ENCODE measurements around the gene PDCD2L.
"Not testable (repeated sequence)": the region's sequence is repeated elsewhere in the genome, so short reads cannot be mapped to it uniquely, and the experiment has no call there.

PDCD2L gene

DNA sequence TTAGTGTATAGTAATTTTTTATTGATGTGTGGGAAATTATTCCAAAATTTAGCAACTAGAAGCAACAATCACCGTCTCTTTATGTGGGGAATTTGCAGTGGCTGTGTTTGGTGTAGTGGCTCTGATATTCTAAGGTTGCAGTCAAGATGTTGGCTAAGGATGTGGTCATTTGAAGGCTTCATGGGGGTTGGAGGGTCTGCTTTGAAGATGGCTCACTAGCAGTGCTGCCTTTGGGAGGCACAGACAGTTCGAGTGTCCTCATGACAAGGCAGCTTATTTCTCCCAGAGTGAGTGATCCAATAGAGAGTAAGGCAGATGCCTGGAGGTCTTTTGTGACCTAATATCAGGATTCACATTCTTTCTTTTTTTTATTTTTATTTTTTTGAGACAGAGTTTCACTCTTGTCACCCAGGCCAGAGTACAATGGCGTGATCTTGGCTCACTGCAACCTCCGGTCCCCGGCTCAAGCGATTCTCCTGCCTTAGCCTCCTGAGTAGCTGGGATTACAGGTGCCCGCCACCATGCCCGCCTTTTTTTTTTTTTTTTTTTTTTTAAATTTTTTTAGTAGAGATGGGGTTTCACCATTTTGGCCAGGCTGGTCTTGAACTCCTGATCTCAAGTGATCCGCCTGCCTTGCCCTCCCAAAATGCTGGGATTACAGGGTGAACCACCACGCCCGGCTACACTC is 30.5 kb upstream of the PDCD2L start:
- no peak for FAIRE-seq
- DNase-seq (ENCODE audit: extremely low spot score, insufficient read length, low read depth): no peak

DNA sequence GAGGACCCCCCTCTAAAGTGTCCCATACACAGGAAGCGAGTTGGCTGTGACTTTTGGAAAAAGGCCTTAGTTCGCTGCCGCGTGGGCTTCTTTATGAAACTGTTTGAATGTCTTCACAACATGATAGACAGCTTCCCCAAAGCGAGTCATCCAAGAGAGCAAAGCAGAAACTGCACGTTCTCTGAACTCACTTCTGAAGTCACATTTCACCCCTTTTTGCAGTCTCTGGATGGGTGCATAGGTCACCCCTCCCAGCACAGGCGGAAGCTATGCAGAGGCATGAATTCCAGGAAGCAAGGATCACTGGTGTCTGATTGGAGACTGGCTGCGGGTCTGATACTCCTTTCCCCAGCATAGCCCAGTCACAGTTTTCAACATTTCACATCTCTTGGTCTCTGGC is 28.6 kb upstream of the PDCD2L start:
- no peak for FAIRE-seq
- DNase-seq (ENCODE audit: extremely low spot score, insufficient read length, low read depth): no peak

DNA sequence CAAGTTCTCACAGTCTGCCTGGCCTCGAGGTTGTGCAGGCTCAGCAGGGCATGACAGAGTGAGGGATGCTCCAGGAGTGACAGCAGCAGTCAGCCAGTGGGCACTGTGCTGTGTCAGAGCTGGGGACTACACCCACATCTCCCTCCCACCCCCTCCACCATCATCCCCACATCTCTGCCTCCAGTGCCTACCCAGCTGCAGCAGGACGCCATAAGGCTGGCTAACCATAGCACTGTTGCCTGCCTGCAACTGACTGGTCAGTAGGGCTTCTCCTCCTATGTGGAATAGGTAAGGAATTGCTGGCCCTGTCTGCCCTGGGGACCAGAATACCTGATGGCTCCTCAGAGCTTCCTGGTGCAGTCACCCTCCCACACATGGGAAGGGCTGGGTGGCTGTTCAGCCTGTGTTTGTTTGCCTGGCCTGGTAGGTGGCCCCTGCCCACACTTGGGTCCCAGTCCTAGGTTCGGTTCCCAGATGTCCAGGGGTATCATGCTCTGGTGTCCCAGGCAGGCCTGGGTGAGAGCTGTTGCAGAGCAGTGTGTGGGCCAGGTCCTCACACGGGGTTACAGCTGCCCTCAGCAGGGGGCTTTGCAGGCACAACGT is 23.5 kb upstream of the PDCD2L start:
- FAIRE-seq: no peak
- DNase-seq (ENCODE audit: extremely low spot score, insufficient read length, low read depth): no peak

DNA sequence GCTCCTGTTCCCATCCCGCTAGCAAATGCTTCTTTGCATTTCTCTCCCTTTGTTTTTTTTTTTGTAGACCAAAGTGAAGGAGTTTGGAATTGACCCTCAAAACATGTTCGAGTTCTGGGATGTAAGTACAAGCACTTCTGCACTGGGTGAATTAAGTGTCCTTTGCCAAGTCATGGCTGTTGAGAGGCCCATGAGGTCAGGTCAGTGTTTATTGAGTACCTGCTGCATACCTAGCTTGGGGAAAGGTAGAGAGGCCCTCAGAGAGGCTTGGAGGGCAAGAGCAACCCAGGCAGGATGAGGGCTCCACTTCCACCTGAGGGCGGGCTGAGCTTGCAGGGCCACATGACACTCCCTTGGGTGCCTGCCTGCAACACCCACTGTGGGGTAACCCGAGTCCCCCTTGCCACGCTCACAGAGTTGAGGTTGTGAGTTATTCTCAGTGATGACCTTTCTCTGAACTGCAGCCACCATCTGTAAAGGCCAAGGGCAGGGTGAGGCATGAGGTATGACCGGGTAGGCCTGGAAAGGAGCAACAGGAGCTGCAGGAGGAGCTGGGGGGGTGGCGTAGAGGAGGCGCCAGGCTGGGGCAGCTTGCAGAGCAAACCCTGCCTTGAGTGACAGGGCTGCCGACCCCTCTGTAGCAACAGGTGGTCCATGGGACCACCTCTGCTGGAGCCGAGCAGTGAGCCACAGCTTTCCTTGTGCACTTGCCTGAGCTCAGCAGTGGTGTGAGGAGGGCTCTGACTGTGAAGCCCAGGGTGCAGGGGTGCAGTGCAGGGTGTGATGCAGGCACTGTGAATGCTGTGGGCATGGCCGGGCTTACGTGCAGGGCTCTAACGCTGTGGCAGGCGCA is 22.6 kb upstream of the PDCD2L start:
- no peak for FAIRE-seq
- no peak for DNase-seq (ENCODE audit: extremely low spot score, insufficient read length, low read depth)

DNA sequence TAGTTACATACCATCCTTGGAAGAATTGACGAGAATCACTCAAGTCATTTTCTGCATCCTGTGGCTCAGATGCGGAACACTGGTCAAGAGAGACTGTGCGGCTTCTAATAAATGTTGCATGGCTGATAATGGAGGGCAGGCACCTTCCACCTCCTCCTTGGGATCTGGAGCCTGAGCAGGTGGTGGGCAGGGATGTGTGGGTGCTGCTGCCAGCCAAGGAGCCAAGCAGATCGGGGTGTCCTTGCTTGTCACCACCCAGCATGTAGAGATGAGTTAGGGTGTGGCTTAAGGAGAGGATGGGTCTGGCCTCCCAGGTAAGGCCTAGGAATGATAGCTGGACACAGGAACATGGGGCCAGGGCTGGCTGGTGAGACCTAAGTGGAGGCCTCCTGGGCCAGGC is 21.7 kb upstream of the PDCD2L start:
- no peak for FAIRE-seq

DNA sequence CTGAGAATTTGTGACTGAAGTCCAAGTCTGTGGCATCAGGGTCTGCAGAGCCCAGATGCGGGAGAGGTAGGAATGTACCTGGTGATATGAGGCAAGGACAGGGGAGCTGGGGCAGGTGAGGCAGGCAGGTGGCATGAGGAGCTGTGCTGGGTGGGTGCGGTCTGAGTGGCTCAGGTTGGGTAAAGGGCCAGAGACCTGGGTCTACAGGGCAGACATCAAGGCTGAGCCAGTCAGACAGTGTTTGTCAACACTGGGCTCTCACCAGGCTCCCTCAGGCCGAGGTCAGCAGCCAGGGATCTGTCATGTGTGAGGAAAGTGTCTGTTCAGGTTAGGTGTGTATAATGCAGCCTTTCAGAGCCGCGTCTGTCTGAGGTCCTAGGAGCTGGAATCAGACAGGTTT is 20.6 kb upstream of the PDCD2L start:
- DNase-seq (ENCODE audit: extremely low spot score, insufficient read length, low read depth) (no peak), FAIRE-seq (no peak)

More for the DNA sequence above, 21.7 kb upstream of the PDCD2L start:
- no peak for DNase-seq (ENCODE audit: extremely low spot score, insufficient read length, low read depth)

DNA sequence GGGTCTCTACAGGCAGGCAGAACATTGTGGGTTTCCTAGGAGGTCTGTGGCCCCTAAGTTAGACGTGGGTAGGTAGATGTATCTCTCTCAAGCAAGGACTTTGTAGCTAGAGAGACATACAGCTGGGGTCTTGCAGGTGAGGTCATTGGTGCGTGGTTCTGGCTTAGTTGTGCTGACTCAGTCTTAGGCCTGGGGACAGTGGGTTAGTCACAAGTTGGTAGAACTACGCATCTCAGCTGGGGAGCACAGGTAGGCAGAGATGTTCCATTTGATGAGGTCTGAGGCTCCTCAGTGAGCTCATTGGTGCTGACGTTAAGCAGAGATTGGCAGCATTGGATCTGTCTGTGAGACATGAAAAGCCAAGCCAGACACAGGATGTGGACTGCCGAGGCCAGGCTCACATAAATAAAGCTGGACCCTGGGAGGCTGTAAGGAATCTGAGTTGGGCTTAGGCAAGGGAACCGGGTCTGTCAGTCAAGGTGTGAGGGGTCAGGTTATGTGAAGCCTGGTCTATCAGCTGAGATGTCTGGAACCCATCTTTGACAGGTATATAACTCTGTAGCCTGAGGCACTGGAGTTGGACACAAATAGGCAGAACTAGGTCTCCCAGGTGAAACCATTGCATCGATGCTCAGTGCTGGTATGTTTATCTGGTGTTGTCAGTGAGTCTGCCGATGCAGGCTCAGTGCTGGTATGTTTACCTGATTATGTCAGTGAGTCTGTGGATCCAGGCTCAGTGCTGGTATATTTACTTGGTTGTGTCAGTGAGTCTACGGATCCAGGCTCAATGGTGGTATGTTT is 17.4 kb upstream of the PDCD2L start:
- FAIRE-seq (no peak), DNase-seq (ENCODE audit: extremely low spot score, insufficient read length, low read depth) (no peak)

DNA sequence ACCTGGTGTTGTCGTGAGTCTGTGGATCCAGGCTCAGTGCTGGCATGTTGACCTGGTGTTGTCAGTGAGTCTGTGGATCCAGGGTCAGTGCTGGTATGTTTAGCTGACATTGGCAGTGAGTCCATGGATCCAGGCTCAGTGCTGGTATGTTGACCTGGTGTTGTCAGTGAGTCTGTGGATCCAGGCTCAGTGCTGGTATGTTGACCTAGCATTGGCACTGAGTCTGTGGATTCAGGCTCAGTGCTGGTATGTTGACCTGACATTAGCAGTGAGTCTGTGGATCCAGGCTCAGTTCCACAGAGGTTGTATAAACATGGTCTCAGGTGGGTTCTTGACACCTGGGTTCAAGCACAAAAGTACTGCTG is 16.8 kb upstream of the PDCD2L start:
- DNase-seq (ENCODE audit: extremely low spot score, insufficient read length, low read depth) (no peak), FAIRE-seq (no peak)

DNA sequence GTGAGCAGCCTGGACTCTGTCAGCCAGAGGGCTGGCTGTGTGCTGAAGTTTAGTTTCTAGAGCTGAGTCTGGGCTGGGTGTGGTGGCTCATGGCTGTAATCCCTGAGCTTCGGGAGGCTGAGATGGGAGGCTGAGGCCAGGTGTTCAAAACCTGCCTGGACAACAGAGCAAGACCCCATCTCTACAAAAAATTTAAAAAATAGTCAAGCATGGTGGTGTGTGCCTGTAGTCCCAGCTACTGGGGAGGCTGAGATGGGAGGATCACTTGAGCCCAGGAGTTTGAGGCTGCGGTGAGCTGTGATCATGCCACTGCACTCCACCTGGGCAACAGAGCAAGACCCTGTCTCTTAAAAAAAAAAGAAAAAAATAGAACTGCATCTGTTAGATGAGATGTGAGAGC is 15.5 kb upstream of the PDCD2L start:
- not testable (repeated sequence) for DNase-seq (ENCODE audit: extremely low spot score, insufficient read length, low read depth); FAIRE-seq

DNA sequence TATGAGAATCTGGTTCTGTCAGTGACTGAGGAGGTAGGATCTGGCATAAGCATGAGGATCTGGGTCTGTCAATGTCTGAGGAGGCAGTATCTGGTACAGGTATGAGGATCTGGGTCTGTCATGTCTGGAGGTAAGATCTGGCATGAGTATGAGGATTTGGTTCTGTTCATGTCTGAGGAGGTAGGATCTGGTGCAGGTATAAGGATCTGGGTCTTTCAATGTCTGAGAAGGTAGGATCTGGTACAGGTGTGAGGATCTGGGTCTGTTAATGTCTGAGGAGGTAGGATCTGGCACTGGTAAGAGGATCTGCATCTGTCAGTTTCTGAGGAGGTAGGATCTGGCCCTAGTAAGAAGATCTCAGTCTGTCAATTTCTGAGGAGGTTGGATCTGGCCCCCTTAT is 12.4 kb upstream of the PDCD2L start:
- peak; percentile 53 for FAIRE-seq

DNA sequence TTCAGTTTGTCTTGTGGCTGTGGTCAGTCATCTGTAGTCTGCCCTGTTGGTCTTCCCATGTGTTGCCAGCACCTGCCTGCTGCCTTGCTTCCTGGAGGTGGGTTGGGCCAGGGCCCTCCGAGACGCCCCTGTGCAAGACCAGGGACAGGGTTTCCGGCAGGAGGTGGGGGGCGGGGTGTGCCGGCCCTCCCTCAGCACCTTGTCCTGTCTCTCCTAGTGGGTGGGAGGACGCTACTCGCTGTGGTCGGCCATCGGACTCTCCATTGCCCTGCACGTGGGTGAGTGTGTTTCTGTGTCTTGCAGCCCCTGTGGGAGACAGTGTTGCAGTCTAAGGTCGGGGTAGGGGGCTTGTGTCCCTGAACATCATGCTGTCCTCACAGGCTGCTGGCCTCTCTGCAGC is 11.2 kb upstream of the PDCD2L start:
- no peak for FAIRE-seq
- no peak for DNase-seq (ENCODE audit: extremely low spot score, insufficient read length, low read depth)

More for the DNA sequence above, 12.4 kb upstream of the PDCD2L start:
- no peak for DNase-seq (ENCODE audit: extremely low spot score, insufficient read length, low read depth)

DNA sequence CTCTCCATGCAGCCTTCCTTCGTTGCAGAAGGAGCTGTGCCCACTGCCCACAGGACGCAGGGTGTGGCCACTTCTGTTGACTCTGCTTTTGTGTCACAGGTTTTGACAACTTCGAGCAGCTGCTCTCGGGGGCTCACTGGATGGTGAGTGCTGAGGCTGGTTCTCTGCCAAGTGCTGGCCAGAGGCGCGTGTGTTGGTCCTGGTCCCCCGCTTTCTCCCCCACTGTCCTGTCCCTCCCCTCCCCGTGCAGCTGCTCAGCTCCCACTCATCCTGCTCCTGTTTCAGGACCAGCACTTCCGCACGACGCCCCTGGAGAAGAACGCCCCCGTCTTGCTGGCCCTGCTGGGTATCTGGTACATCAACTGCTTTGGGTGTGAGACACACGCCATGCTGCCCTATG is 10.6 kb upstream of the PDCD2L start:
- FAIRE-seq: no peak
- no peak for DNase-seq (ENCODE audit: extremely low spot score, insufficient read length, low read depth)

DNA sequence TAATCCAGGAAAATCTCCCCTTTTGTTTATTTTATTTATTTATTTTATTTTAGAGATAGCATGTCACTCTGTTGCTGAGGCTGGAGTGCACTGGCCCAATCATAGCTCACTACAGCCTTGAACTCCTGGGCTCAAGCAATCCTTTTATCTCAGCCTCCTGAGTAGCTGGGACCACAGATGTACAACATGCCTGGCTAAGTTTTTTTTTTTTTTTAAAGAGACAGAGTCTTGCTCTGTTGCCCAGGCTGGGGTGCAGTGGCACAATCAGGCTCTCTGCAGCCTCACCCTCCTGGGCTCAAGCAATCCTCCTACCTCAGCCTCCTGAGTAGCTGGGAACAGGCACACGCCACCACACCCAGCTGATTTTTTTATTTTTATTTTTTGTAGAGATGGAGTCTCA is 6.3 kb upstream of the PDCD2L start:
- FAIRE-seq (no peak), DNase-seq (ENCODE audit: extremely low spot score, insufficient read length, low read depth) (no peak)

DNA sequence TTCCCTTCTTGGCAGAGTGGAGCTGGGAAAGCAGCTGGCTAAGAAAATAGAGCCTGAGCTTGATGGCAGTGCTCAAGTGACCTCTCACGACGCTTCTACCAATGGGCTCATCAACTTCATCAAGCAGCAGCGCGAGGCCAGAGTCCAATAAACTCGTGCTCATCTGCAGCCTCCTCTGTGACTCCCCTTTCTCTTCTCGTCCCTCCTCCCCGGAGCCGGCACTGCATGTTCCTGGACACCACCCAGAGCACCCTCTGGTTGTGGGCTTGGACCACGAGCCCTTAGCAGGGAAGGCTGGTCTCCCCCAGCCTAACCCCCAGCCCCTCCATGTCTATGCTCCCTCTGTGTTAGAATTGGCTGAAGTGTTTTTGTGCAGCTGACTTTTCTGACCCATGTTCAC is 4.3 kb upstream of the PDCD2L start:
- FAIRE-seq: no peak
- DNase-seq (ENCODE audit: extremely low spot score, insufficient read length, low read depth): no peak

DNA sequence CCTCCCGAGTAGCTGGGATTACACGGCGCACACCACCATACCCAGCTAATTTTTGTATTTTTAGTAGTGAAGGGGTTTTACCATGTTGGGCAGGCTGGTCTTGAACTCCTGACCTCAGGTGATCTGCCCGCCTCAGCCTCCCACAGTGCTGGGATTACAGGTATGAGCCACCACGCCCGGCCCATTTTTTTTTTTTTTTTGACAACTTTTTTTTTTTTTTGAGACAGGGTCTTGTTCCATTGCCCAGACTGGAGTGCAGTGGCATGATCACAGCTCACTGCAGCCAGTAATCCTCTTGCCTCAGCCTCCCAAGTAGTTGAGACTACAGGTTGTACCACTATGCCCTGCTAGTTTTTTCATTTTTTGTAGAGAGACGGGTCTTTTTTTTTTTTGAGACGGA is 3.4 kb upstream of the PDCD2L start:
- not testable (repeated sequence) for FAIRE-seq; DNase-seq (ENCODE audit: extremely low spot score, insufficient read length, low read depth)

DNA sequence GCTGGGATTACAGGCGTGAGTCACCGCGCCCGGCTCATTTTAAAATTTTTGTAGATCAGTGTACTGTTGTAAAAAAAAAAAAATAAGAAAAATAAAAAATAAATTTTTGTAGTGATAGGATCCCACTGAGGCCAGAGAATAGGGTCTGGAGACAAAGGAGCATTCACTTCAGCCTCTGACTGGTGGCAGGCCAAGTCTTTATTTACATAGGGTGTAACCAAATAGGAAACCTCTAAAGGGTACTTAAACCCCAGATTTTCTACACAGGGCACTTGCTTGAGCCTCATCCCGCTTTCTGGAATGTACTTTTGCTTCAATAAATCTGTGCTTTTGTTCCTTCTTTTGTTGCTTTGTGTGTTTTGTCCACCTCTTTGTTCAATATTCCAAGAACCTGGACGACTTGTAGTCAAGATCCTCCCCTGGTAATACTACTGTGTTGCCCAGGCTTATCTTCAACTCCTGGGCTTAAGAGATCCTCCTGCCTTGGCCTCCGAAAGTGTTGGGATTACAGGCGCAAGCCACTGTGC is 2.1 kb upstream of the PDCD2L start:
- FAIRE-seq: no peak
- no peak for DNase-seq (ENCODE audit: extremely low spot score, insufficient read length, low read depth)

DNA sequence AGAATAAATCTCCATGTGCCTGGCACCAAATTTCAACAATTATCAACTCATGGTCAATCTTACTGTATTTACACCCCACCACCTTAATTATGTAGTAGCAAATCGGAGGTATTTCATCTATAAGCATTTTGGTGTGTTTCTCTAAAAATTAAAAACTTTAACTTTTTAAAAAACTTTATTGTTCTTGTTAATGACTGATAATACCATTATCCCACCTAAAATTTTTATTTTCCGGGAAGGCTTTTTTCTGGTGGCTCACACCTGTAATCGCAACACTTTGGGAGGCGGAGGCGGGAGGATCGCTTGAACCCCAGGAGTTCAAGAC is 453 bp upstream of the PDCD2L start:
- no peak for DNase-seq (ENCODE audit: extremely low spot score, insufficient read length, low read depth)
- no peak for FAIRE-seq

DNA sequence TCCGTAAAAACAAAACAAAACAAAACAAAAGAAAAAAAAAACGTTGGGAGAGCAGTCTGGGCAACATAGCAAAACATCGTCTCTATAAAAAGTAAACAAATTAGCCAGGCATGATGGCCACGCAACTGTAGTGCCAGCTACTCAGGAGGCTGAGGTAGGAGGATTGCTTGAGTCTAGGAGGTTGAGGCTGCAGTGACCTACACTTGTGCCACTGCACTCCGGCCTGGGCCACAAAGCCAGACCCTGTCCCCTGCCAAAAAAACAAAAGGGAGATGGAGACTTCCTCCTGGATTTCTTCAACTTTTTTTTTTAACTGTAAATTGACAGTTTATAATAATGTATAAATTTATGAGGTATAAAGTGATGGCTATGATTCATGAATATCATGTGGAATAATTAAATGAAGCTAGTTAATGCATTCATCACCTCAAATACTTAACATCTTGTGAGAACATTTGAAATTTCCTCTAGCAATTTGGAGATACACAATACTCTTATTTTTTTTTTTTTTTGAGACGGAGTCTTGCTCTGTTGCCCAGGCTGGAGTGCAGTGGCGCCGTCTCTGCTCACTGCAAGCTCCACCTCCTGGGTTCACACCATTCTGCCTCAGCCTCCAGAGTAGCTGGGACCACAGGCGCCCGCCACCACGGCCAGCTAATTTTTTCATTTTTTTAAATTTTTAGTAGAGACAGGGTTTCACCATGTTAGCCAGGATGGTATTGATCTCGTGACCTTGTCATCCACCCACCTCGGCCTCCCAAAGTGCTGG is 1.9 kb downstream of the PDCD2L start:
- DNase-seq (ENCODE audit: extremely low spot score, insufficient read length, low read depth): no peak
- FAIRE-seq: no peak

DNA sequence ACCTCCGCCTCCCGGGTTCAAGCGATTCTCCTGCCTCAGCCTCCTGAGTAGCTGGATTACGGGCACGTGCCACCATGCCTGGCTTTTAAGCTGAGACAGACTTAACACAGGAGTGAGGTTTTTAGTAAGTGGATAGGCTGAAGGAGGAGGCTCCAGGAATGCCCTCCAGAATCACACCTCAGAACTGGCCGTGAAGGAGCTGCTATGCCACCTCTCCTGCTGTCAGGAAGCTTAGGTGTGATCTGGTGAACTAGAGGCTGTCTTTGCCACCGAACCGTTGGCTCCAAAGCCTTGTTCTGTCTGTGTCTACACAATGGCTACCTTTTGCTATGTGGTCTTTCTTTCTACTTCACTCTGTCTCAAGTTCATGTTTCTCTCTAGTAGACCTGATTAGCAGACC is 4.2 kb downstream of the PDCD2L start:
- FAIRE-seq (no peak), DNase-seq (ENCODE audit: extremely low spot score, insufficient read length, low read depth) (no peak)
